ES-I3 (cell line): ENCODE data around the gene MAGED2.

Experiments used
- H3K36me3 ChIP-seq: 2 replicates; pipeline ENCODE4 v1.6.1; 2013; ENCODE audit warnings: mild to moderate bottlenecking, low read length, control low read depth, moderate library complexity; ENCODE audit not compliant: insufficient read depth
- H3K4me1 ChIP-seq: 2 replicates; pipeline ENCODE4 v1.6.1; 2013; ENCODE audit warnings: mild to moderate bottlenecking, control low read depth, low read length; ENCODE audit not compliant: insufficient read depth
- H3K9ac ChIP-seq: 2 replicates; pipeline ENCODE4 v1.6.1; 2013; ENCODE audit warnings: low read depth, mild to moderate bottlenecking, low read length, moderate library complexity
- H3K9me3 ChIP-seq: 2 replicates; pipeline ENCODE4 v1.6.1; 2013; ENCODE audit warnings: mild to moderate bottlenecking, low read length, moderate library complexity; ENCODE audit not compliant: control insufficient read depth, insufficient read depth

MAGED2 gene

DNA sequence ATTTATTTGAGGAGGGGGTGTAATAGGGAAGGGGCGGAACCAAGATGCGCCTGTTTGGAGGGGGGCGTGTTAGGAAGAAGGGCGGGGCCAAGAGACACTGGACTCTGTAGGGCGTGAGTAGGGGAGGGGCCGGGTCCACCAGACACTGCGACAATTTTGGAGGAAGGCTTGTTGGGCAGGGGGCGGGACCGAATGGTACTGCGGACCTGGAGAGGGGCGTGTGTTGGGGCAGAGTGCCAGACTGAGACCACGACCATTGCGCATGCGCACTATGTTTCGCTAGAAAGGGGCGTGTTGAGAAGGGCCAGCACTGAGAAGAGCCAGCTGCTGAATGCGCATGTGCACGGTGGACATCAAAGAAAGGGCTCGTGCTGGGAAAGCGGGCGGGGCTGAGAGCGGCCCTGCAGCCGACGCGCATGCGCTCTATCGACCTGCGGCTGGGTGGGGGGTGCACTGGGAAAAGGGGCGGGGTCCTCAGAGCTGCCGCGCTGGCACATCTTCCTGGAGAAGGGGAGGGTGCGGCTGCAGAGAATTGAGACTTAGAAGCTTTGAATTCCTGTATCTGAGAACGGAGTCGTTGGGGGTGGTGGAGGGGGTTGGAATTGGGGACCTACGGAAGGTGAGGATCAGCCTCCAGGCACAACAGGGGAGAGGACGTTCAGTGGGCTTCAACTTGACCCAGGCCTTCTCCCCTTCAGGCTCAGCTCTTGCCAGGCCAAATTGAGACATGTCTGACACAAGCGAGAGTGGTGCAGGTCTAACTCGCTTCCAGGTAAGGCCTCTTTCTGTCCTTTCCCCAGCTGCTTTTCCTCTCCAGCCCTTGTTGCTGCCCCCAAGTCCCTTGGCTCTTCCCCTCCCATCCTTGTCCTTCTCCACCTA lies 1.3 kb downstream of the MAGED2 start:
- Histone ChIP-seq H3K4me1 (peaks cover 23% of the 10 kb centered on the region), H3K36me3 (peaks cover 19% of the 10 kb centered on the region), H3K9ac (peak overlapping the region; percentile 93), H3K9me3 (no peaks in the 10 kb centered on the region)

DNA sequence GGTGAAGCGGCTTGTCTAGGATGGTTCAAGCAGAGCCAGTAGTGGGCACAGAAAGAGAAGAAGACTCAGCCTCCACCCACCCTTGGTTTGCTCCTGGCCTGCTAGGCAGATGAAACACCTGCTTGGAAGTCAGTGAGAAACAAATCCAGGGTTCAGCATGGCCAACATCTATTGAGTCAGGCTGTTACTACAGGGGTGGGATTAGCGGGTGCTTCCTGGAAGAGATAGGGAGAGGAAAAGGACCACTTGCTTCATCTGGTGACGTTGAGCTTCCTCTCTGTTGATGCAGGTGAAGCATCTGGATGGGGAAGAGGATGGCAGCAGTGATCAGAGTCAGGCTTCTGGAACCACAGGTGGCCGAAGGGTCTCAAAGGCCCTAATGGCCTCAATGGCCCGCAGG lies 3.0 kb downstream of the MAGED2 start:
- Histone ChIP-seq H3K9ac (no peak overlapping the region), H3K9me3 (no peaks in the 10 kb centered on the region), H3K4me1 (peaks cover 13% of the 10 kb centered on the region), H3K36me3 (peaks cover 24% of the 10 kb centered on the region)

DNA sequence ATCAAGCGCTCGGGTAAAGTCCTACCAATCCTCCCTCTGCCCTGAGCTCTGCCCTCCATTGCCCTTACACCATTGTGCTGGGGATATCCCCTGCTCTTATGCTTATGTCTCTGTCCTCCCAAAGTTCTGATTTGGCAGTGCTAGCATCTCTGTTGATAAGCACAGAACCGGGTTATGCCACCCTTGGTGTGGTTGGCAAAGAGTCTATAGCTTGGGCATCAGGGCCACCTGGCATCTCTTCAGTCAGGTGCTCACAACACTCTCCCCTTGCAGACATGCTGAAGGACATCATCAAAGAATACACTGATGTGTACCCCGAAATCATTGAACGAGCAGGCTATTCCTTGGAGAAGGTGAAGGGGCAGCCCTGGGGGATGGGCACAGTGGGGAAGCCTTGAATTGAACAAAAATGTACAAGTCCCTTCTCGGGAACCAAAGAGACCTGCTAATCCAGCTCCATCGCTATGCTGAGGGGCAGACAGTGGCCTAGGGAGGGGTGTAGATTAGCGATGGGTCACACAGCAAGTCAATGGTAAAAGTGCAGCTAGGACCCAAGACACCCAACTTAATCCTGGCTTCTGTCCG lies 3.8 kb downstream of the MAGED2 start:
- Histone ChIP-seq H3K9ac (no peak overlapping the region), H3K36me3 (peaks cover 29% of the 10 kb centered on the region), H3K9me3 (no peaks in the 10 kb centered on the region), H3K4me1 (peaks cover 13% of the 10 kb centered on the region)

DNA sequence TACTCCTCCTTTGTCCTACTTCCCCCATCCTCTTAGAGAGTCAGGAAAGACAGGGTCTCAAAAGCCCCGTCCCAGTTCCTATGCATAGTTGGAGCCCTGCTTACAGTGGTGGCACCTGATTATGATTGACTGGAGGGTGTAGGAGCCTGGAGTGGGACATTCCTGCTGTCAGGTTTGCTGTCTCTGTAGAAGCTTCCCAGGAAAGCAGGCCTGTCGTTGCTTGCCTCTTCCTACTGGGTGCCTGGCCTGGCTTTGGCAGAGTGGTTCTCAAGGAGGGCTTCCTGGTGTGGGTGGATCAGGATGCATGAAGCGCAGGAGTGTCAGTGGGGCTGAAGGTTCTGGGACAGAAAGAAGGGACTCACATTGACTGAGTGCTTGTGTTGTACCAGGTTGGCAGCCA lies 4.8 kb downstream of the MAGED2 start:
- Histone ChIP-seq H3K9me3 (no peaks in the 10 kb centered on the region), H3K36me3 (peaks cover 29% of the 10 kb centered on the region), H3K4me1 (peaks cover 7% of the 10 kb centered on the region; the same call in 1 of the 2 replicates), H3K9ac (no peak overlapping the region)

DNA sequence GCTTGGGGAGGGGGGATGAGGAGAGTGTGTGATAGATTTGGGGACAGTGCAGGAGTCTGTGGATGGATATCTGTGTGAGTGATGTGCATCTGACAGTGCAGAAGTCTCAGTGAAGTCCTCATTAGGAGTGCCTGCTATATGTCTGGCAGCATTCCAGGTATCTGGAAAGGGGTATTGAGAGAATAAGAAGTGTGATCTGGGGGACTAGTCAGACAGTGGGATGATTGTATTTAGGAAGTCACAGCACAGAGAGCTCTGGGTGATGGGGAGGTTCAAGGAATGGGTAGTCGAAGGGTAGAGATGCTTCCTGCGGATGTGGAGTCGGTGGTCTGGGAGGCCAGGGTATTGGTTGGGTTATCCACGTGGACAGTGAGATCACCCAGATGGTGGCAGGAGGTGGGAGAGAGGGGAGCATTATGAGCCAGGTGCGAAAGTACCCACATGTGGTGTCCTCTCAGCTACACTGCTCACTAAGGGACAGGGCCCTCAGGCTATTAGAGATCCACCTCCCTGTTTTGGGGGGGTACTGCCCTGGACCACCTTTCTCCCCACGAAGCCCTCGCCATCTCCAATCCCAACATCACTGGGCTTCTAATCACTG lies 9.8 kb downstream of the MAGED2 start:
- H3K9me3 ChIP-seq, result no peaks in the 10 kb centered on the region
- peaks cover 9% of the 10 kb centered on the region for H3K36me3 ChIP-seq
- no peaks in the 10 kb centered on the region for H3K4me1 ChIP-seq
- no peak overlapping the region for H3K9ac ChIP-seq

DNA sequence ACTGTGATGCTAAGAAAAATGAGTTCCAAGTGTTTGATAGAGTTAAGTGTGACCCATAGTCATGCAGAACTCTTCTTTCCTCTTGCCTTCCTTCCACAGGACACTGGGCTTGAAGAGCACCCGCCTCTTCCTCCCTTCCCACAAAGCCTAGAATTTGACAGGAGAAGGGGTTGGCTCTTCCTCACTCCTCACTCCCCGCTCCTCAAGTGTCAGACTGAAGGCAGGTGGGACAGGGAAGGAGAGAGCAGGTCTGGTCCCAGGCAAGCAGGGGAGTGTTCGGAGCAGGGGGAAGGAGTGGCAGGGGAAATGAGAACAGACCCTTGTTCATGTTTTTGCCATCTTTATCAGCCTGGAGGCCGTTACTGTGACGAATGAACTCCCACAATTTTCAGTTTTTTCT lies 10.7 kb downstream of the MAGED2 start:
- Histone ChIP-seq H3K36me3 (peaks cover 9% of the 10 kb centered on the region), H3K9ac (no peak overlapping the region), H3K4me1 (no peaks in the 10 kb centered on the region), H3K9me3 (no peaks in the 10 kb centered on the region)

DNA sequence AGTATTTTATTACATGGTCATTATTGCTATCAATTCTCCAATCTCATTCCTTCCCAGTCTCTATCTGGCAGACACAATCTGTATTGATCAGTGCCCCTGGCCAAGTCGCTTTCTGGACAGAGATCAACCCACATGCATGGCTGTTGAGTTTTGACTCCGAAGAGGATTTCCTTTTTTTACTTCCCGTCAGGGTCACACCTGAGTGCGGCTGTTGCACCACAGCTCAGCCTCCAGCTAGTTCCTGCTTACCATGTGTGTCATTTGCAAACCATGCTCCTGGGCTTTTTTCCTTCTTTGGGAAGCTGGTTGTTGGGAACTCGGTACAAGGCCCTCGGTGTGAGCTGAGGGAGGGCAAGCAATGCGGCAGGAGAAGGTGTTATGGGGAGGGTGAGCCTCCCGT lies 11.7 kb downstream of the MAGED2 start:
- Histone ChIP-seq H3K4me1 (no peaks in the 10 kb centered on the region), H3K36me3 (peaks cover 7% of the 10 kb centered on the region), H3K9me3 (no peaks in the 10 kb centered on the region), H3K9ac (no peak overlapping the region)

DNA sequence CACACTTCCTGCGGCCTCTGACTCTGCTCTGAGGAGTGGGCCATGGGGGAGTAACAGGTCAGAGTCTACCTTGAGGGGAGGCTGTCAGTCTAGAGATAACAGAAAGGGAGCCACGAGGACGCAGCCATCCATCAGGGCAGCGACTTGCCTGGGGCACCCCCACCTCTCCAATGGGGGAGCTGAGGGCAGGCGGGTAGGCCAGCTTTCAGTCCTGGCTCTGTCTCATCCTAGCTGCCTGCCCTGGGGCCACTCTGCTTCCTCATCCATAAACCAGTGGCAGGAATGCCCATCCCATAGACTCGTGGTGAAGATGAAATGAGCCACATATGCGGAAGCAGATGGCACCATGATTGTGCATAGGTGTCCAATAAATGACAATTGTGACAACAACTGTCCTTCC lies 13.2 kb downstream of the MAGED2 start:
- no peak overlapping the region for H3K9ac ChIP-seq
- no peaks in the 10 kb centered on the region for H3K9me3 ChIP-seq
- peaks cover 4% of the 10 kb centered on the region; the same call in 1 of the 2 replicates for H3K36me3 ChIP-seq
- no peaks in the 10 kb centered on the region for H3K4me1 ChIP-seq

DNA sequence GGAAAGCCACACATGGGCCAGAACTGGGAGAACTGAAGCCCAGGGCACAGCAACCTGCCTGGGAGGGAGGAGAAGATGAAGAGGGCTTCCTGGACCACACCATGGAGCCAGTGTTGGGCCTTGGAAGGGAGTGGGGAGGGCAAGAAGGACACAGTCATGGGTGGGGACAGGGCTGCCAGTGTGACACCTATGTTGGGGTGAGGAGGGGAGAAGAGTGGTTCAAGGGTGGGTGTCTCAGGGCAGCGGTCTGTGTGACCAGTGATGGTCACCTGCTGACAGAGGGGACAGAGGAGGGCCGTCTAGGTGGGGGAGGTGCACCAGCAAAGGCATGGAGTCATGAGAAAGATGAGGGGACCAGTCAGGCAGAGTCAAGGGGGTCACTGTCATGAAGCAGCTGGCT lies 13.8 kb downstream of the MAGED2 start:
- Histone ChIP-seq H3K4me1 (no peaks in the 10 kb centered on the region), H3K36me3 (no peaks in the 10 kb centered on the region), H3K9ac (no peak overlapping the region), H3K9me3 (no peaks in the 10 kb centered on the region)

DNA sequence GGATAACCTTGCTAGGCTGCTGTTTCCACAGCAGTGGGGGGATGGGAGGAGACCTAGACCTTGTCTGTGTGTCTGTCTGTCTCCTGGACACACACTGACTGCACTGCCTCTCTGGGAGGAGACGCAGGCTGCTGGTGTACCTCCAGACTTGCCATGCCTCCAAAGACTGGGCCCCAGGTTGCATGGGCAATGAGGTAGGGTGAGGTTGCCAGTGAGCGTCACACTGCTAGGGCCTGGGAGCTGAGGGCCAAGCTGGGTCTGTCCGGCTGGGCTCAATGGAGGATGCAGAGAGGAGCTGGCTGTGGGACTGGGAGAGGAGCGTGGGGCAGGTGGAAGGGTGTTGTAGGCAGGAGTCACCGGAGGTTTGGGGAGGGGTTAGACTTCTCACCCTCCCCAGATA lies 16.6 kb downstream of the MAGED2 start:
- H3K36me3 ChIP-seq, result no peaks in the 10 kb centered on the region
- H3K4me1 ChIP-seq, result no peaks in the 10 kb centered on the region
- no peaks in the 10 kb centered on the region for H3K9me3 ChIP-seq
- H3K9ac ChIP-seq, result no peak overlapping the region

DNA sequence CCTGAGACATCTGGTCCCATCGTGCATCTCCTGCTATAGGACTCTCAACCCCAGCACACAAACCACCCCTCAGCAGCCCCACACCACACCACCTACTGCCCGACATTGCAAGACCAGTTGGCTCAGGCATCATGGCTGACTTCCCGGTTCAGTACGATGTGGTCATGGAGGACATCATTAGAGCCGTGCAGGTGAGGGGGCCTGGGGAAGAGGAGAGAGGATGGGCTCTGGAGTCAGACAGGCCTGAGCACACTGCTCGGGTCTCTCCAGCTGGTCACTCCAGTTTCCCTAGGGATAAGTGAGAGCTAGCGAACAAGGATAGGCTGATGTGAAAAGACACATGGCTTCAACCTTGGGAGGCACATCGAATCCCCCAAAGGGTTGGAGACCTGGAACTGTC lies 17.2 kb downstream of the MAGED2 start:
- Histone ChIP-seq H3K4me1 (no peaks in the 10 kb centered on the region), H3K9me3 (no peaks in the 10 kb centered on the region), H3K36me3 (no peaks in the 10 kb centered on the region), H3K9ac (no peak overlapping the region)

DNA sequence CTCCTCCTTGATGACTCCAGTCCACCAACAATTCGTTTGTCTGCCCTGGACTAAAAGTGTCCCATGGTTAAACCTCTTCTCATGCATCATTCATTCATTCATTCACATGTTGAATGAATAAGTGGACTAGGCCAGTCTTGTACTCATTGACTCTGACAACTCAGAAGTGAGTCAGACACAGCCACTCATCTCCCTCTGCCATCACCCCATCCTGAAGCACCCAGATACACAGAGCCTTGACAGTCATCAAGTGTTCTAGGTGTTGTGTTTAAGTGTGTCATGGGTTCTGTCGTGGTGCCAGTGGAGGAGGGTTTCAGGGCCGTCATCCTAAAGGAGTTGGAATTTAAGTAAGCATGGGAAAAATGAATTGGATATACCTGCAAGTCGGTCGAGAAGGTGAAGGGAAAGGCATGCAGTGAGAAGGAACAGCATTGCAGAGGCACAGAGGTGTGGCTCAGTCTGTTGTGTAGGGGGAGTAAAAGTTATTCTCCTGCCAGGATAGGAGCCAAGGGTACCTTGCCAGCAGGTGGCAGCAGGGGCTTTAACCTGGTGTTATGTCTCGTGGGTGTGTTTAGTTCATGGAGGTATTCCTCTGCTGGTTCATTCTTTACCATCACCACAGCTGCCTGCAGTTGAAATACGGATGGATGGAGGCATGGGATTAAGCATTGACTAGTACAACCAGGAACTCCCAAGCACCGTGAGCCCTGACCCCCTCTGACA lies 18.3 kb downstream of the MAGED2 start:
- Histone ChIP-seq H3K4me1 (no peaks in the 10 kb centered on the region), H3K9me3 (no peaks in the 10 kb centered on the region), H3K36me3 (no peaks in the 10 kb centered on the region), H3K9ac (no peak overlapping the region)

DNA sequence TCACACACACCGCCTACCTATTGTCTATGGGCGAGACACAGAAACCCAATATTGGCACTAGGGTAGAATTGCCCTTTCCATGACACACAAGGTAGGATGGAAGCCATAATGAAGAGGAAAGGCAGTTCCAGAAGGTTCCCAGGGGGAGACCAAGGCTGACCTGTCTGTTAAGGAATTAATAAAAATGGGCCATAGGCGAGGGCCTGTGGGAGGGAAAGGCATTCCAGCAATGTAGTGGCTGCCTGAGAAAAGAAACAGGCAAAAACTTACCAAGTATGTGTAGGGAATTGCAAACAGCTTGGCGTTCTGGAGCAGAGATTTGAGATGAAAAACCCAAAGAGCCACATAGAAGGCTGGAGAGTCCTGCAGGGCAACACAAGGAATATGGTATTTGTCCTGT lies 19.1 kb downstream of the MAGED2 start:
- Histone ChIP-seq H3K9me3 (no peaks in the 10 kb centered on the region), H3K36me3 (no peaks in the 10 kb centered on the region), H3K4me1 (no peaks in the 10 kb centered on the region), H3K9ac (no peak overlapping the region)

DNA sequence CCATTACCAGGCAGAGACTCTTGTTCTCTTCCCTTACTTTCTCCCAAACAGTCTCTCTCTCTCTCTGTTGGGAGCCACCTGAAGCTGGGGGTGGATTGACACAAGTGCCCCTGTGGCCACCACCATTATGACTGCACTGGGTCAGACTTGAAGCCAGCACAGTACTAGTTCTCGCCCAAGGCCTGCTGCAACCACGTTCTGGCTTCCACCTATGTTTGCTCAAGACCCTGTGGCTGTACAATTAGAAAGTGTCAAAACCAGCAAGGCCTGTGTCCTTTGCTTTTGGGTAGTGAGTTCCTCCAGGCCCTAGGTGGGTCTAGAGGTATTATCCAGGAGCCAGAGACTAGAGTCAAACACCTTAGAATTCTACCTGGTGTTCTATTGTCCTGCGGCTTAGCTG lies 31.0 kb downstream of the MAGED2 start:
- Histone ChIP-seq H3K9me3 (no peaks in the 10 kb centered on the region), H3K36me3 (no peaks in the 10 kb centered on the region), H3K4me1 (no peaks in the 10 kb centered on the region; the same call in 1 of the 2 replicates), H3K9ac (no peak overlapping the region)
